Activated CD8-positive, alpha-beta memory T cell treated with anti-CD3 and anti-CD28 coated beads, Interleukin-2, amount 50 U/mL, for 24 hours (primary cell): ENCODE measurements around the gene STRAP.
"Not testable (repeated sequence)": the region's sequence is repeated elsewhere in the genome, so short reads cannot be mapped to it uniquely, and the experiment has no call there.

Experiments used
- DNase-seq: peaks from one replicate; pipeline ENCODE4 v3.0.0-alpha.2; 2020; ENCODE audit errors: extremely low read depth

STRAP gene

GRCh38 chr12:15873556-15873955, 8.6 kb upstream of the STRAP start:
- no peak for DNase-seq

GRCh38 chr12:15874556-15875145, 7.5 kb upstream of the STRAP start:
- DNase-seq, result not testable (repeated sequence)

GRCh38 chr12:15875863-15876262, 6.3 kb upstream of the STRAP start:
- no peak for DNase-seq

- no peak for DNase-seq
Observed at GRCh38 chr12:15879413-15879812, 2.8 kb upstream of the STRAP start.

GRCh38 chr12:15880721-15881120, 1.5 kb upstream of the STRAP start:
- no peak for DNase-seq

- no peak for DNase-seq
Observed at GRCh38 chr12:15883536-15883935, 1.3 kb downstream of the STRAP start.

GRCh38 chr12:15886372-15887042, 4.3 kb downstream of the STRAP start:
- DNase-seq, result no peak

- no peak for DNase-seq
Observed at GRCh38 chr12:15887043-15887817, 5.0 kb downstream of the STRAP start.

- no peak for DNase-seq
Observed at GRCh38 chr12:15892645-15893259, 10.6 kb downstream of the STRAP start.

- DNase-seq, result no peak
Observed at GRCh38 chr12:15893260-15893659, 11.1 kb downstream of the STRAP start.

GRCh38 chr12:15896867-15897266, 14.7 kb downstream of the STRAP start:
- DNase-seq, result no peak

GRCh38 chr12:15897433-15897832, 15.2 kb downstream of the STRAP start:
- DNase-seq, result no peak

GRCh38 chr12:15899282-15899870, 17.2 kb downstream of the STRAP start:
- DNase-seq, result no peak

GRCh38 chr12:15904378-15904920, 22.3 kb downstream of the STRAP start:
- DNase-seq, result no peak

GRCh38 chr12:15910468-15910863, 28.3 kb downstream of the STRAP start:
- no peak for DNase-seq

- DNase-seq, result no peak
Observed at GRCh38 chr12:15910864-15911721, 28.9 kb downstream of the STRAP start, which contains the start of gene DERA. TSS of gene DERA (plus strand) at chr12:15911332. CDS start at chr12:15911384, 52 bp downstream.

GRCh38 chr12:15911931-15912330, 29.7 kb downstream of the STRAP start:
- DNase-seq, result not testable (repeated sequence)

GRCh38 chr12:15914131-15914530, 31.9 kb downstream of the STRAP start:
- not testable (repeated sequence) for DNase-seq

GRCh38 chr12:15918066-15918465, 35.9 kb downstream of the STRAP start:
- no peak for DNase-seq

- DNase-seq, result no peak
Observed at GRCh38 chr12:15919418-15919817, 37.2 kb downstream of the STRAP start.

- no peak for DNase-seq
Observed at GRCh38 chr12:15924956-15925355, 42.8 kb downstream of the STRAP start.
